HG02885 (cell line): ENCODE measurements around the gene KRT16.
"Not testable (repeated sequence)": the region's sequence is repeated elsewhere in the genome, so short reads cannot be mapped to it uniquely, and the experiment has no call there.

Source experiments
- ATAC-seq: cut with Tn5 transposase; IDR thresholded peaks from one replicate; pipeline ENCODE4 v1.9.1; 2021; ENCODE audit warnings: mild to moderate bottlenecking; ENCODE audit not compliant: unreplicated experiment, poor library complexity

The KRT16 gene

GRCh38 chr17:41617698-41618097 is 5.1 kb upstream of the KRT16 start:
- ATAC-seq = no peak

GRCh38 chr17:41617136-41617535 is 4.6 kb upstream of the KRT16 start:
- no peak for ATAC-seq

- ATAC-seq = not testable (repeated sequence)
Observed at GRCh38 chr17:41616486-41616885, 3.9 kb upstream of the KRT16 start.

- no peak for ATAC-seq
Observed at GRCh38 chr17:41615454-41615853, 2.9 kb upstream of the KRT16 start.

GRCh38 chr17:41614767-41615166 is 2.2 kb upstream of the KRT16 start:
- not testable (repeated sequence) for ATAC-seq

- no peak for ATAC-seq
Observed at GRCh38 chr17:41614098-41614497, 1.5 kb upstream of the KRT16 start.

GRCh38 chr17:41613277-41614082 is 913 bp upstream of the KRT16 start:
- no peak for ATAC-seq

- ATAC-seq = no peak
Observed at GRCh38 chr17:41610965-41611640, 1.5 kb downstream of the KRT16 start.

- ATAC-seq = not testable (repeated sequence)
Observed at GRCh38 chr17:41610061-41610517, 2.5 kb downstream of the KRT16 start.

- ATAC-seq = not testable (repeated sequence)
Observed at GRCh38 chr17:41606930-41607329, 5.6 kb downstream of the KRT16 start.

GRCh38 chr17:41602524-41602923 is 10.0 kb downstream of the KRT16 start:
- no peak for ATAC-seq

GRCh38 chr17:41600318-41600717 is 12.2 kb downstream of the KRT16 start:
- ATAC-seq = no peak

GRCh38 chr17:41599680-41600079 is 12.9 kb downstream of the KRT16 start:
- ATAC-seq = no peak

- ATAC-seq = no peak
Observed at GRCh38 chr17:41595585-41595984, 17.0 kb downstream of the KRT16 start.

GRCh38 chr17:41594363-41594915 is 18.1 kb downstream of the KRT16 start:
- ATAC-seq = no peak

- ATAC-seq = no peak
Observed at GRCh38 chr17:41593306-41593981, 19.1 kb downstream of the KRT16 start.

- no peak for ATAC-seq
Observed at GRCh38 chr17:41592601-41593305, 19.8 kb downstream of the KRT16 start.

- no peak for ATAC-seq
Observed at GRCh38 chr17:41589301-41589700, 23.3 kb downstream of the KRT16 start.

GRCh38 chr17:41588126-41588810 is 24.3 kb downstream of the KRT16 start:
- no peak for ATAC-seq
